Measurements from ENCODE around the gene GRHPR.
"Not testable (repeated sequence)": the region's sequence is repeated elsewhere in the genome, so short reads cannot be mapped to it uniquely, and the experiment has no call there.

GRHPR gene

GRCh38 chr9:37422289-37423104 lies at the start of gene GRHPR:
Gene GRHPR (plus strand): TSS chr9:37422696. CDS start chr9:37422751, 55 bp downstream.
- DNase-seq: peak; percentile 82

- no peak for DNase-seq
Observed at GRCh38 chr9:37372839-37373238, 49.7 kb upstream of the GRHPR start.

GRCh38 chr9:37373621-37374020 lies 48.9 kb upstream of the GRHPR start:
- DNase-seq: no peak

DNA sequence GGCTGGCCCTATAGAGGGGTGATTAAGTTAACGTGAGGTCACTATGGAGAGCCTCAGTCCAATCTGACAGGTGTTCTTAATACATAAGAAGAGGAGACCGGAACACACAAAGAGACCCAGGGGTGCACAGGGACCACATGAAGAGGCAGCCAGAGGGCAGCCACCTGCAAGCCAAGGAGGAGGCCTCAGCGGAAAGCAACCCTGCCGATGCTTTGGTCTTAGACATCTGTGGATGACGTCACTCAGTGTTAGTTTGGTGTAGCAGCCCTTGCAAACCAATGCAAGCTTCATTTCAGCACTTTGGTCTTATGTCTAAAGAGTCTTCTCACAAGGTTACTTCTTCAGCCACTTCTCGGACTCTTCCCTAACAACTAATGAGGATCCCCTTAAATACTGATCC lies 47.6 kb upstream of the GRHPR start:
- no peak for DNase-seq

GRCh38 chr9:37377688-37378612 lies 44.5 kb upstream of the GRHPR start:
- no peak for DNase-seq

DNA sequence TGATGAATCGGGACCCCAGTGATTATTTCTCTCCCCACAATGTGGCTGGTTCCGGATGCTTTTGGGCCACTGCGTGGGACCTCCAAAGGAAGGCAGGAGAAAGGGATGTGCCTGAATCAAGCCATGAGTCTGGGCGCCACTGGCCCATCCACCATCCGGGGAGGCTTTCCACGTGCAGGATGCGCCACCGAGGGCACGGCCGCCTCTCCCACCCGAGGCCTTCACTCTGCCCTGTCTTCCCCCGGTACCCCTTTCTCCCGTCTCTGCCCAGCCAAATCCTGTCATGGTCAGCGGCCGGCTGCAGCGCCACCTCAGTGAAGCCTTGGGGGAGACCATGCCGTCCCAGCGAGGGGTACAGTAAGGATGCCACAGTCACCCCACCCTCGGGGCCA lies 43.9 kb upstream of the GRHPR start:
- no peak for DNase-seq

- DNase-seq: no peak
Observed at GRCh38 chr9:37379835-37380234, 42.7 kb upstream of the GRHPR start.

- DNase-seq: no peak
Observed at GRCh38 chr9:37380570-37380969, 41.9 kb upstream of the GRHPR start.

DNA sequence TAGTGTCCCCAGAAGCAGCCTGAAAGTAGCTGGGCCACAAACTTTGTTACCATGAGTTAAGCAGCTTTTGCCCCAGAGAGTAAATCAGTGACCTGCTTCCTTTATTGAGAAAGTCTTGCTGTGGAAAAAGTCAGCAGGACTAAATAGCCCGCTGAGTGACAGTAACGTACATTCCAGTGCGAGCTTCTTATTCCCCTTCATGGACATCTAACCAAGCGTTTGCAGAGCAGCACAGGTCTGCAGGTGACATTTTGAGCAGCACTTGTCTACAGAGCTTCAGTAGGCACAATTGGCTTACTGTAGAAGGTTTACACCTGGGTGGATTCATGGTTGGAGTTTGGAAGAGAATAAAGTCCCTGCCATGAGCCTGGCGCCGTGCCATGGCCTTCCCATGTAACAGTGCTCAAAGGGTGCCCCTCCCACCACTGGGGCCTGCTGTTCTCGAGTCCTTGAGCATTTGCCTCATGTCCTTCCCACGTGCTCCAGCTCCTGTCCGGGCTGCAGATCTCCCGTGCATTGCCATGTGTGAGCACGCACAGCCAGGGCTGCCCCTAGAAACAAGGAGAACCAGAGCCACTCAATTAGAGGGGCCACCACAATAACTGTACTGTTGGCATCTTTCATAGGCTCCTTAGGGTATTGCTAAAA lies 41.3 kb upstream of the GRHPR start:
- DNase-seq: no peak

DNA sequence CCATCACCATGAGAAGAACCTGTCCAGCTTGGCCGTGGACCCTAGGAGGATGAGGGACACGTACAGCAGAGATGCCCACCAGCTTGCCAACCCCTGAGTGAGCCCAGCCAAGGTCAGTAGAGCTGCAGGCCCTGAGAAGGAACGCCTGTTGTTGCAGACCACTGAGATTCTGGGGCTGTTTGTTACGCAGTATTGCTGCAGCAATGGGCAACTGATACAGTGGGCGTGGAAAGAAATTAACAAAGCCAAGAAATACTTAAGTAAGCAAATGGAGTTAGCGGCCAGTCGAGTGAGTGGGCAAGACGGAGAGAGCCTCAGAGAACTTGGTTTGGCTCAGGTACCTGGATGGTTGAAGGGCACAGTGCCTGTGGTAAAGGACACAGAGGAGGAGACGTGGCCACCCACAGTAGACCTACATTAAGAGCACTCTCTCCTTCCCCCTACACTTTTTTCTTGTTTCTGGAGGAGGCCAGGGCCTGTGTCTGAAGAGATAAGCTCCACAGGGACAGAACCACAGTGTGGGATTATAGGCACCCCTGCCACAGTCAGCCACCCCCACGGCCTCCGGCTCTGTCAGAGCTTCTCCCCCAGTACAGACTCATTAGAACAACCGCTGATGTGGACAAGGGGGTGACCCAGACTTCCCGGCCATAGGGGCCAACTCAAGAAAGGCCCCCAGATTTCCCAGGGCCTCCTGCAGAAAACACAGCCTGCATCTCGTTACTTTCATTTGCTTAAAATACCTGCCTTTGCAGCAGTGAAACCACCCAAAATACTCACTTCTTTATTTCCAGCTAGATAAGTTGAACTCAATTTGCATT lies 40.1 kb upstream of the GRHPR start:
- DNase-seq: no peak

DNA sequence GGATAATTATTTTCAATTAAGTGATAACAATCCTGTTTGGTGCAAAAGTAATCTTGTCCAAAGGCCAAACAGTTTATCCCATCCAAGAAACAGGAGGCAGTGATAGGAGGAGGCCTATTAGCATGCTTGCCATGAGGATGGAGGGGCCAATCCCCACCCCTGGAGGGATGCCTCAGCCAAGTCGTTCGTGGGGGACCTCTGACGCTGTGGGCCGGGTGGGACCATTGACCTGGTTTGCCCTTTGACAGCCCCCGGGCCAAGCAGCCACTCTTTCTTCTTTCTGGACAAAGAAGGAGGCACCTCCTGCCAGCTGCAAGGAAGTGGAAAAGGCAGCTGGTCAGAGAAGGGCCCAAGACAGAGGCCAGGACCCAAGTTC lies 39.5 kb upstream of the GRHPR start:
- no peak for DNase-seq

DNA sequence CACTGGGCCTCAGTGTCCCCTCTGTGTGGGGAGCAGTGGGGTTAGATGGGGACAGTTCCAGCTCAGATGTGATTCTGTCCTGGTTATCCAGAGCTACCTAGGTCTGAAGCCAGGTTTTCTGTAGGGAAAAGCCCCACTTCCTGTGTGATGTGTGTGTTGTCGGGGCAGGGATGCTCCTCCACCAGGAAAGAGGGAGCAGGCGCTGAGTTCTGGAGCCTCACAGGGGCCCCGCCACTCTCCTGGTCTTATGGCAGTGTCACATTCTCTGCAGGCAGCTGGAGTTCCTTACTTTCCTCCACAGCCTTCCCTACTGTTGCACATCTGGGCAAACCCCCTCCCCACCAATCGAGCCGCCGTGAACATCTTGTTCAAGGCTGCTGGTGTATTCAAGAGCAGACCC lies 39.1 kb upstream of the GRHPR start:
- no peak for DNase-seq

GRCh38 chr9:37383876-37384746 lies 38.4 kb upstream of the GRHPR start:
- no peak for DNase-seq

- no peak for DNase-seq
Observed at GRCh38 chr9:37385286-37385685, 37.2 kb upstream of the GRHPR start.

- DNase-seq: no peak
Observed at GRCh38 chr9:37386988-37387387, 35.5 kb upstream of the GRHPR start.

GRCh38 chr9:37390759-37391158 lies 31.7 kb upstream of the GRHPR start:
- peak; percentile 21 for DNase-seq

- peak; percentile 14 for DNase-seq
Observed at GRCh38 chr9:37392272-37392671, 30.2 kb upstream of the GRHPR start.

- no peak for DNase-seq
Observed at GRCh38 chr9:37395229-37395628, 27.3 kb upstream of the GRHPR start.

DNA sequence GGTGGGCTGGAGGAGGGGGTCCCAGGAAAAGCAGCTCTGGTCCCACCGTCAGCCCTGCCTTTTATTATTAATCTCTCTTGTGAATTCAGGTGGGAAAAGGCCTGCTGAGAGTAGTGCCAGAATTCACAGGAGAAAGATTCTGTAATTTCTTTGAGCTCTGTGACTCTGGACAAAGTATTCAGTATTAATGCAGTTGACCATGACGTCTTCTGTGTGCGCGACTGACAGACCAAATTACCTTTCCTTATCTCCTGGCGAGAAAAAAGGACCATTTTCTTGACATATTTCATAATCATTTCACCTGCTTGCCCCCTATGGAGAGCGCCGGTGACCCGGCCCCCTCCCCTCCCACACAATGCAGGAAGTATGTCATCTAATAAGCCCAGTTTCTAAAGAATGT lies 26.8 kb upstream of the GRHPR start:
- no peak for DNase-seq

DNA sequence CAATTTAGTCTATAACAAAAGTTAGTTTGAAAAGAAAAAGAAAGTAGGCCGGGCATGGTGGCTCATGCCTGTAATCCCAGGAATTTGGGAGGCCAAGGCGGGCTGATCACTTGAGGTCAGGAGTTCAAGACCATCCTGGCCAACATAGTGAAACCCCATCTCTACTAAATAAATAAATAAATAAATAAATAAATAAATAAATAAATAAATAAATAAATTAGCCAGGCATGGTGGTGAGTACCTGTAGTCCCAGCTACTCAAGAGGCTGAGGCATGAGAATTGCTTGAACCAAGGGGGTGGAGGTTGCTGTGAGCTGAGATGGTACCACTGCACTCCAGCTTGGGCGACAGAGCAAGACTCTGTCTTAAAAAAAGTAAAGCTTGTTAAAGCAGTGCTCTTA lies 24.5 kb upstream of the GRHPR start:
- DNase-seq: not testable (repeated sequence)

GRCh38 chr9:37398464-37399025 lies 24.0 kb upstream of the GRHPR start:
- DNase-seq: no peak
